ENCODE measurements around the gene COL4A4. TPM values are rescaled to one million over a fixed set of nuclear protein-coding genes. Genes with fewer than 3 reads are reported as not detected.

The COL4A4 gene
- total and polyA plus RNA-seq, 7 experiments from 2014 or later: 0.08 to 0.39 (median 0.19) TPM; not detected in 3

DNA sequence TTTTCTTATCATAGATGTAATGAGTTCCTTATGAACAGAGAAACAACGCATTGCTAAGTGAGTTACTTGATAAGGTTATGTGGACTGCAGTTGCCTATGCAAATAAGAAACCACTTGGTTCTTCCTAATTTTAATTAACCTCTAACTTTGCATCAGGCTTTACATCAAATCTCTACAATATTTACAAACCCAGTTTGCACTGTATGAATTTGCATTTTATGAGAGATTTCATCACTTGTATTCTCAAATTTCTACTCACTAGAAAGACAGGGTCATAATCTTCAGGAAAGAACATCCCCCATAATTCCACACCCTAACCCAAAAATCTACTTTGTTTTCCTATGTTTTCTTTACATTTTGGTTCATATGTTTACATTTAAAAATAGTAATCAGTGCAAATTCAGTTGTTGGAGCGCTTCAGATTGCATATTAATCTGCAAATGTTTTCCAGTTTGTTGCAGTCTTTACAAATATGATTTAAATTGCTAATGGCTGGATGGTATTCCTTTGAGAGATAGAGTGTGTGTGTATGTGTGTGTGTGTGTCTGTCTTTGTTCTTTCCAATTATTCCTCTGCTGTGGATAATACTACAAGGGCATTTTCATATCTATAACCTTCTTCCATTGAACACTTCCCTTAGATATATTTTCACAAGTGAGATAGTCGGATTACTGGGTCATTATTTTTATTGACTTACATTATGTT lies 106.1 kb downstream of the COL4A4 start:
- H3K27ac Mint-ChIP-seq: no peak overlapping the region

DNA sequence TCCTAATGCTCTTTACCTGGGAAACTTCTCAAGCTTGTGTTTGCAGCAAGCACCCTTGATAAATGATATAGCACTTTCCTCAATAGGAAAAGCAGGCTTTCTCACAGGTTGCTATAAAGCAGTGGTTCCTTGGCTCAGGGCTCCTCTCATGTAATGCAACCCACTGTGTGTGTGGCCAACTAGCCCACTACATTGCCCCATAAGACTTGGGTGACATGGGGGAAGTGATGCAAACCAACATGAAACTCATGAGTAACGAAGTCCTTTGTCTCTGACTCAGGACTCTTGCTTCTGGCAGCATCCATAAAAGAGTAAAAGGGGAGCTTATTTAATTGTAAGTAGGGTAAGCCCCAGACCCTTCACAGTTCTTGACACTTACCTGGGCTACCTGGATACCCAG lies 106.9 kb downstream of the COL4A4 start:
- POLR2A ChIA-PET: no interaction called here
- Histone ChIP-seq H3K27me3 (ENCODE audit: control insufficient read depth in 2 of 2, insufficient read depth in 2 of 2, low read length in 2 of 2) (peaks cover 0 to 2% of the 10 kb centered on the region in 2 donors), H3K4me1 (ENCODE audit: control insufficient read depth in 2 of 2, insufficient read depth in 2 of 2, low read length in 2 of 2) (no peaks in the 10 kb centered on the region), H3K36me3 (ENCODE audit: control insufficient read depth in 2 of 3, insufficient read depth in 3 of 3, low read length in 3 of 3) (no peaks in the 10 kb centered on the region), H3K9me3 (ENCODE audit: control insufficient read depth in 2 of 3, low read length in 3 of 3) (no peaks in the 10 kb centered on the region), H3K4me3 (ENCODE audit: low read length) (no peak overlapping the region), H3K27ac (ENCODE audit: low read depth, low read length) (no peak overlapping the region)
- intact Hi-C loops (cut with micrococcal nuclease): no loop called here
- ATAC-seq: no peak
- Mint-ChIP-seq H3K36me3 (peaks cover 0 to 2% (median 0%) of the 10 kb centered on the region in 5 donors), H3K9me3 (peaks cover 0 to 2% (median 0%) of the 10 kb centered on the region in 11 donors), H3K4me1 (no peaks in the 10 kb centered on the region), H3K27ac (no peak overlapping the region), H3K27me3 (peaks cover 2 to 41% (median 13%) of the 10 kb centered on the region in 5 donors), H3K4me3 (no peak overlapping the region)
- CTCF ChIA-PET: no interaction called here
- no peak for DNase-seq

More for the DNA sequence above, 106.1 kb downstream of the COL4A4 start:
- no peaks in the 10 kb centered on the region for H3K4me1 ChIP-seq (ENCODE audit: control insufficient read depth in 2 of 2, insufficient read depth in 2 of 2, low read length in 2 of 2)
- H3K36me3 Mint-ChIP-seq: peaks cover 0 to 2% (median 0%) of the 10 kb centered on the region in 5 donors
- POLR2A ChIA-PET: no interaction called here
- H3K4me3 Mint-ChIP-seq: no peak overlapping the region
- H3K9me3 ChIP-seq (ENCODE audit: control insufficient read depth in 2 of 3, low read length in 3 of 3): no peaks in the 10 kb centered on the region
- intact Hi-C loops (cut with micrococcal nuclease): no loop called here
- H3K27me3 ChIP-seq (ENCODE audit: control insufficient read depth in 2 of 2, insufficient read depth in 2 of 2, low read length in 2 of 2): peaks cover 0 to 2% of the 10 kb centered on the region in 2 donors
- H3K9me3 Mint-ChIP-seq: peaks cover 0 to 2% (median 0%) of the 10 kb centered on the region in 11 donors
- no peak overlapping the region for H3K4me3 ChIP-seq (ENCODE audit: low read length)
- H3K4me1 Mint-ChIP-seq: no peaks in the 10 kb centered on the region
- CTCF ChIA-PET: no interaction called here
- H3K27ac ChIP-seq (ENCODE audit: low read depth, low read length): no peak overlapping the region
- no peaks in the 10 kb centered on the region for H3K36me3 ChIP-seq (ENCODE audit: control insufficient read depth in 2 of 3, insufficient read depth in 3 of 3, low read length in 3 of 3)
- peaks cover 0 to 32% (median 13%) of the 10 kb centered on the region in 5 donors for H3K27me3 Mint-ChIP-seq
- DNase-seq: no peak
- no peak for ATAC-seq

DNA sequence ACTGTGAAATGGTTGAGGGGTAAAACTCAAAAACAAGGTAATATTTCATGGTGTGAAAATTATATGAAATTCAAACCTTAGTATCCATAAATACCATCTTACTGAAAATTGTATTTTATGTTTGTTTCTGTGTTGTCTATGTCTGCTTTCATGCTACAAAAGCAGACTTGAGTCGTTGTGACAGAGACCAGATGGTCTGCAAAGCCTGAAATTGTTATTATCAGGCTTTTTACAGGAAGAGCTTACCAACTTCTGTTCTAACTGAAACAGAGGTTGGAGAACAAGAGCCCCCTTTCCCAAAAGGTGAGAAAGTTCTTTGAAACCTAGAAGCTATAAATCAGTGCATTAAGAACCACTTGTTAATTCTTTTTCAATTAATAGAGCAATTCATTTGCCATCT lies 110.0 kb downstream of the COL4A4 start:
- ChIA-PET POLR2A (no interaction called here), CTCF (no interaction called here)
- ATAC-seq (no peak), DNase-seq (no peak)
- H3K27ac Mint-ChIP-seq: no peak overlapping the region
- no peaks in the 10 kb centered on the region for H3K36me3 Mint-ChIP-seq
- H3K27me3 ChIP-seq (ENCODE audit: control insufficient read depth in 2 of 2, insufficient read depth in 2 of 2, low read length in 2 of 2): no peaks in the 10 kb centered on the region
- intact Hi-C loops (cut with micrococcal nuclease): no loop called here
- no peaks in the 10 kb centered on the region for H3K9me3 Mint-ChIP-seq
- H3K4me3 ChIP-seq (ENCODE audit: low read length): no peak overlapping the region
- no peaks in the 10 kb centered on the region for H3K4me1 ChIP-seq (ENCODE audit: control insufficient read depth in 2 of 2, insufficient read depth in 2 of 2, low read length in 2 of 2)
- H3K27ac ChIP-seq (ENCODE audit: low read depth, low read length): no peak overlapping the region
- H3K9me3 ChIP-seq (ENCODE audit: control insufficient read depth in 2 of 3, low read length in 3 of 3): no peaks in the 10 kb centered on the region
- no peaks in the 10 kb centered on the region for H3K4me1 Mint-ChIP-seq
- no peaks in the 10 kb centered on the region for H3K36me3 ChIP-seq (ENCODE audit: control insufficient read depth in 2 of 3, insufficient read depth in 3 of 3, low read length in 3 of 3)
- no peak overlapping the region for H3K4me3 Mint-ChIP-seq
- peaks cover 0 to 19% (median 3%) of the 10 kb centered on the region in 5 donors for H3K27me3 Mint-ChIP-seq

DNA sequence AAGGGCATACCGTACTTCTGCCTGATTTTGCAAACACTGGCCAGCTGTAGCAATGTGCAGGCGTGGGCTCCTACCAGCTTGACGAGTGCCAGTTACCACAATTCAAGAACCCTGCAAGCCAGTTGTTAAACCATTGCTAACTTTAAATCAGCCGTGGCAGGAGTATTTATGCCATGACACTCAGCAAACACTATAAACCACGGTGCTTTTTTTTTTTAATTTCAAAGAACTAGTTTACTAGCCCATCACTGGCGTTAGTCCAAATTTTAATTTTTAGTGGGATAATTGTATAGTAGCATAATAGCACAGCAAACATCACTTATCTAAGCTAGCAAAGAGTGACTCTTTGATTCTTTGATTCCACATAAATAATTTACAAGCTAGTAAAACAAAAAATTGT lies 111.1 kb downstream of the COL4A4 start:
- Mint-ChIP-seq H3K27me3 (peaks cover 0 to 15% (median 2%) of the 10 kb centered on the region in 5 donors), H3K9me3 (peaks cover 0 to 6% (median 0%) of the 10 kb centered on the region in 11 donors), H3K27ac (no peak overlapping the region), H3K4me1 (no peaks in the 10 kb centered on the region), H3K36me3 (no peaks in the 10 kb centered on the region), H3K4me3 (no peak overlapping the region)
- no peaks in the 10 kb centered on the region for H3K27me3 ChIP-seq (ENCODE audit: control insufficient read depth in 2 of 2, insufficient read depth in 2 of 2, low read length in 2 of 2)
- no peaks in the 10 kb centered on the region for H3K36me3 ChIP-seq (ENCODE audit: control insufficient read depth in 2 of 3, insufficient read depth in 3 of 3, low read length in 3 of 3)
- H3K27ac ChIP-seq (ENCODE audit: low read depth, low read length): no peak overlapping the region
- no peak for DNase-seq
- no peaks in the 10 kb centered on the region for H3K9me3 ChIP-seq (ENCODE audit: control insufficient read depth in 2 of 3, low read length in 3 of 3)
- intact Hi-C loops (cut with micrococcal nuclease): no loop called here
- ATAC-seq: no peak
- ChIA-PET CTCF (no interaction called here), POLR2A (no interaction called here)
- H3K4me3 ChIP-seq (ENCODE audit: low read length): no peak overlapping the region
- no peaks in the 10 kb centered on the region for H3K4me1 ChIP-seq (ENCODE audit: control insufficient read depth in 2 of 2, insufficient read depth in 2 of 2, low read length in 2 of 2)

DNA sequence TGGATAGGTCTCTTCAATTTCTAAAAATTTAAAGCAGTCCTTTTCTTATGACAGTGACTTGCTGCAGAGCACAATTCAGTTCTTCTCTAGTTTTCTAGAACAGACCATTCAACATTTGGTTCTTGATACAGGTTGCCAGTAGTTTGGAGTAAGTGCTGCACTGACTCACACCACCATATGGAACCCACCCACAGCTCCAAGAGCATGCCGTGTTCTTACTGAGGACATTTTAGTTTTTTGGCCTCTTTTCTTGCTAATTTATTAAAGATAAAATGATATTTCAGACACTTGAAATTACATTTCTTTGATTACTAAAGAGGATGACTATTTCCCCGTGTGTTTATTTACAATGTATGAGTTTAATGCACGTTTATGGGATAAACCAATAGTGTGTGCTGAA lies 120.0 kb downstream of the COL4A4 start:
- H3K36me3 ChIP-seq (ENCODE audit: control insufficient read depth in 2 of 3, insufficient read depth in 3 of 3, low read length in 3 of 3): no peaks in the 10 kb centered on the region
- H3K27ac ChIP-seq (ENCODE audit: low read depth, low read length): no peak overlapping the region
- no peaks in the 10 kb centered on the region for H3K4me1 Mint-ChIP-seq
- DNase-seq (no peak), ATAC-seq (no peak)
- intact Hi-C loops (cut with micrococcal nuclease): no loop called here
- H3K27me3 Mint-ChIP-seq: peaks cover 2 to 23% (median 8%) of the 10 kb centered on the region in 5 donors
- no peaks in the 10 kb centered on the region for H3K9me3 ChIP-seq (ENCODE audit: control insufficient read depth in 2 of 3, low read length in 3 of 3)
- H3K4me3 Mint-ChIP-seq: no peak overlapping the region
- H3K9me3 Mint-ChIP-seq: peaks cover 0 to 6% (median 3%) of the 10 kb centered on the region in 11 donors
- no peaks in the 10 kb centered on the region for H3K36me3 Mint-ChIP-seq
- ChIA-PET POLR2A (no interaction called here), CTCF (no interaction called here)
- H3K27ac Mint-ChIP-seq: no peak overlapping the region
- no peak overlapping the region for H3K4me3 ChIP-seq (ENCODE audit: low read length)
- no peaks in the 10 kb centered on the region for H3K4me1 ChIP-seq (ENCODE audit: control insufficient read depth in 2 of 2, insufficient read depth in 2 of 2, low read length in 2 of 2)
- H3K27me3 ChIP-seq (ENCODE audit: control insufficient read depth in 2 of 2, insufficient read depth in 2 of 2, low read length in 2 of 2): no peaks in the 10 kb centered on the region

DNA sequence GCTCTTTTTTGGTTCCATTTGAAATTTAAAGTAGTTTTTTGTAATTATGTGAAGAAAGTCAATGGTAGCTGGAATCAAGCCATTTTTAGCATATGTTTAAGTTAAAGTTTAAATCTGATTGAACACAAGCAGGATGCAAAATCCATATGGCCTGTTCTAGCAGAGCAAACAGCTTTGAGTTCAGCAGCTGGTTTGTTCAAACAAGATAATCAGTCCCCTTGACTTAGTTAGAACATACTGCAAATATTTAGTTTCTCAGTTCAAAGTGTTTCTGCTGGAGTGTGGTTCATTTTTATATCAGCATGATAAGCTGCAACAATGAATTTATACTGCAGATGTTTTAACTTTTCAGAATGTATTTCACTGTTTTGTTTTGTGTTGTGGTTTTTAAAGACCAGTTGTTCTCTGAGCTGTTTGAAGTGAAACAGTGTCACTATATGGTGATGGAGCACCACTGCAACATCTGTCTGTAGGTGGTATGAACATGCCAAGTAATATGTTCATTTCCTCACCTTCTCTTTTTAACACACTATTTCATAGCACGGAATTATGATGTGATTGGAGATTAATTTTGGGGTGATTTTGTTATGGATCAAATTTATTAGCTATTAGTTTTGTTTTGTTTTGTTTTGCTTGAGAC lies 125.3 kb downstream of the COL4A4 start:
- Histone ChIP-seq H3K27me3 (ENCODE audit: control insufficient read depth in 2 of 2, insufficient read depth in 2 of 2, low read length in 2 of 2) (no peaks in the 10 kb centered on the region), H3K4me3 (ENCODE audit: low read length) (no peak overlapping the region), H3K4me1 (ENCODE audit: control insufficient read depth in 2 of 2, insufficient read depth in 2 of 2, low read length in 2 of 2) (no peaks in the 10 kb centered on the region), H3K27ac (ENCODE audit: low read depth, low read length) (no peak overlapping the region), H3K9me3 (ENCODE audit: control insufficient read depth in 2 of 3, low read length in 3 of 3) (no peaks in the 10 kb centered on the region), H3K36me3 (ENCODE audit: control insufficient read depth in 2 of 3, insufficient read depth in 3 of 3, low read length in 3 of 3) (no peaks in the 10 kb centered on the region)
- intact Hi-C loops (cut with micrococcal nuclease): no loop called here
- CTCF ChIA-PET: no interaction called here
- POLR2A ChIA-PET: no interaction called here
- no peak for ATAC-seq
- Mint-ChIP-seq H3K27ac (no peak overlapping the region), H3K9me3 (peaks cover 0 to 3% (median 0%) of the 10 kb centered on the region in 11 donors), H3K4me3 (no peak overlapping the region), H3K36me3 (no peaks in the 10 kb centered on the region), H3K4me1 (no peaks in the 10 kb centered on the region), H3K27me3 (peaks cover 12 to 43% (median 29%) of the 10 kb centered on the region in 5 donors)
- DNase-seq: no peak

DNA sequence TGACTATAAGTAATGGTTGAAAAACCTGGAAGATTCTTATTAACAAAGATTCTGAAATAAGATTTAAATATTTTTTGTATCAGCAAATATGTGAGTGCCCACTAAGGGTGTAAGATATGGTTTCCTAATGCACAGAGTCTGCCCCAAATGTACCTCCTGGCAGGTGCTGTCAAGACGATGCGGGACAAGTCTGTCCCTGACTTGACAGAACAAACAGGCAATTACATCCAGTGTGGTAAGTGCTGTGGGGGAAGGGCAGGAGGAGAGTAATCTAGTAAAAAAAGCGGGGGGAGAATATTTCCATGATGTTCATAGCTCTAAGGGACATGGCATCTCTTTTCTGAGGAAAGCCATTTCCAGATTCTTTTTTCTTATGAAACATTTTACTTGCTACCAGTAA lies 127.5 kb downstream of the COL4A4 start:
- DNase-seq (no peak), ATAC-seq (no peak)
- no peaks in the 10 kb centered on the region for H3K4me1 ChIP-seq (ENCODE audit: control insufficient read depth in 2 of 2, insufficient read depth in 2 of 2, low read length in 2 of 2)
- Mint-ChIP-seq H3K9me3 (peaks cover 0 to 3% (median 0%) of the 10 kb centered on the region in 11 donors), H3K4me1 (no peaks in the 10 kb centered on the region), H3K4me3 (no peak overlapping the region), H3K27me3 (peaks cover 12 to 40% (median 29%) of the 10 kb centered on the region in 5 donors), H3K27ac (no peak overlapping the region), H3K36me3 (no peaks in the 10 kb centered on the region)
- ChIA-PET CTCF (no interaction called here), POLR2A (no interaction called here)
- H3K27me3 ChIP-seq (ENCODE audit: control insufficient read depth in 2 of 2, insufficient read depth in 2 of 2, low read length in 2 of 2): no peaks in the 10 kb centered on the region
- H3K4me3 ChIP-seq (ENCODE audit: low read length): no peak overlapping the region
- H3K27ac ChIP-seq (ENCODE audit: low read depth, low read length): no peak overlapping the region
- intact Hi-C loops (cut with micrococcal nuclease): no loop called here
- H3K36me3 ChIP-seq (ENCODE audit: control insufficient read depth in 2 of 3, insufficient read depth in 3 of 3, low read length in 3 of 3): no peaks in the 10 kb centered on the region
- H3K9me3 ChIP-seq (ENCODE audit: control insufficient read depth in 2 of 3, low read length in 3 of 3): no peaks in the 10 kb centered on the region
